Hepatocyte (in vitro differentiated cells): ENCODE data around the gene PHACTR1. TPM values are rescaled to one million over a fixed set of nuclear protein-coding genes. Genes with fewer than 3 reads are reported as not detected.

Source experiments
- DNase-seq: peaks from one replicate; pipeline ENCODE4 v3.0.0-alpha.2; 2016; ENCODE audit warnings: low spot score
- H2AFZ ChIP-seq: fragments of 200-600 bp; sonication (generic); 2 replicates; pipeline ENCODE4 v1.6.0; 2016; ENCODE audit warnings: antibody characterized with exemption, mild to moderate bottlenecking
- H3K27ac ChIP-seq: fragments of 200-600 bp; sonication (generic); 2 replicates; pipeline ENCODE4 v1.5.1; 2016; ENCODE audit warnings: mild to moderate bottlenecking
- H3K27me3 ChIP-seq: fragments of 200-600 bp; sonication (generic); 2 replicates; pipeline ENCODE4 v1.6.1; 2016
- H3K36me3 ChIP-seq: fragments of 200-600 bp; sonication (generic); replicated peaks from 2 replicates; pipeline ENCODE4 v1.5.1; 2016; ENCODE audit warnings: low read depth; ENCODE audit not compliant: insufficient read depth
- H3K4me1 ChIP-seq: fragments of 200-600 bp; sonication (generic); 2 replicates; pipeline ENCODE4 v1.5.1; 2016; ENCODE audit warnings: mild to moderate bottlenecking, moderate library complexity; ENCODE audit not compliant: insufficient read depth
- H3K4me2 ChIP-seq: fragments of 200-600 bp; sonication (generic); 2 replicates; pipeline ENCODE4 v1.6.0; 2016
- H3K4me3 ChIP-seq: fragments of 200-600 bp; sonication (generic); 2 replicates; pipeline ENCODE4 v1.5.1; 2016; ENCODE audit warnings: mild to moderate bottlenecking
- H3K79me2 ChIP-seq: fragments of 200-600 bp; sonication (generic); 2 replicates; pipeline ENCODE4 v1.6.0; 2017; ENCODE audit warnings: mild to moderate bottlenecking
- H3K9me2 ChIP-seq: fragments of 200-600 bp; sonication (generic); replicated peaks from 2 replicates; pipeline ENCODE4 v1.6.0; 2017; ENCODE audit warnings: mild to moderate bottlenecking; ENCODE audit not compliant: insufficient read depth
- H3K9me3 ChIP-seq: fragments of 200-600 bp; sonication (generic); 2 replicates; pipeline ENCODE4 v1.5.1; 2016; ENCODE audit warnings: low read depth, mild to moderate bottlenecking
- H4K20me1 ChIP-seq: fragments of 200-600 bp; sonication (generic); 2 replicates; pipeline ENCODE4 v1.6.0; 2016; ENCODE audit warnings: mild to moderate bottlenecking; ENCODE audit not compliant: insufficient read depth, poor library complexity, severe bottlenecking
- EZH2 ChIP-seq: fragments of 200-600 bp; sonication (generic); IDR thresholded peaks from 2 replicates; pipeline ENCODE4 v1.6.1; 2016; ENCODE audit warnings: antibody characterized with exemption, mild to moderate bottlenecking, borderline replicate concordance
- EZH2phosphoT487 ChIP-seq: fragments of 200-600 bp; sonication (generic); IDR thresholded peaks from one replicate; pipeline ENCODE4 v1.6.1; 2018; ENCODE audit warnings: antibody characterized with exemption, mild to moderate bottlenecking, low read depth, moderate library complexity; ENCODE audit not compliant: unreplicated experiment, severe bottlenecking
- WGBS: methylation state at CpG from one replicate; pipeline ENCODE4 v1.1.6; 2016; ENCODE audit warnings: low lambda C conversion rate; ENCODE audit errors: missing lambda C conversion rate; 5-methylcytosine and 5-hydroxymethylcytosine counted together
- polyA plus RNA-seq: library from polyadenylated mRNA; unstranded; fragments of >200 nt; fragmentation: Nextera tagmentation; extraction: Ambion mirVana; gene quantifications from 2 replicates; pipeline ENCODE4 v1.2.1, GENCODE V29; 2016
- total RNA-seq: library from RNA; depleted of rRNA; stranded (reverse); fragments of >200 nt; gene quantifications from 2 replicates; pipeline ENCODE4 v1.2.3, GENCODE V29; 2014
- TF ChIP-seq, protein P1 (sequence below): fragments of 200-600 bp; sonication (generic); IDR thresholded peaks from 2 replicates; pipeline ENCODE4 v1.5.1; 2016; ENCODE audit warnings: antibody characterized with exemption, mild to moderate bottlenecking; ENCODE audit not compliant: poor library complexity

PHACTR1 gene
- total and polyA plus RNA-seq, 2 experiments from 2014 or later: 3.0 to 4.3 TPM

DNA sequence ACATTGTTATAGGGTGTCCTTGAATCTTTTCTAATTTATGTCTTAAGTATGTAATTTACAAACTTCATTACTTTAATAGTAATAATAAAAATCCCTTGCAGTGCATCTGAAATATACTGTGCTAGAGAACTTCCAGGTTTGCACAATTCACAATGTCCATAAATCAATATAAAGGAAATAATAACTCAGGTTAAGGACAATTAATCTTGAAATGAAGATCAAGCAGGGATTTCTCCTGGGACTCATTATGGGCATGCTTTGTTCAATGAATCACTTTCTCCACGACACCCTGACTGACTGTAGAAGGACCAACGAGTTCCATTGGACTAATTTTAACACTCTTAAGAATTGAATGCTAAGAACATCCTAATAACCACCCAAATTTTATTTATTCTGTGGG lies 110.0 kb downstream of the PHACTR1 start:
- Histone ChIP-seq H3K27ac (no peak overlapping the region), H3K79me2 (no peaks in the 10 kb centered on the region), H3K4me2 (no peak overlapping the region), H2AFZ (no peak overlapping the region), H3K4me3 (no peak overlapping the region), H3K9me2 (no peaks in the 10 kb centered on the region), H4K20me1 (no peaks in the 10 kb centered on the region), H3K4me1 (no peaks in the 10 kb centered on the region), H3K36me3 (no peaks in the 10 kb centered on the region), H3K27me3 (peaks cover 10% of the 10 kb centered on the region), H3K9me3 (peaks cover 3% of the 10 kb centered on the region)
- TF ChIP-seq EZH2phosphoT487: no peak
- TF ChIP-seq, protein P1, sequence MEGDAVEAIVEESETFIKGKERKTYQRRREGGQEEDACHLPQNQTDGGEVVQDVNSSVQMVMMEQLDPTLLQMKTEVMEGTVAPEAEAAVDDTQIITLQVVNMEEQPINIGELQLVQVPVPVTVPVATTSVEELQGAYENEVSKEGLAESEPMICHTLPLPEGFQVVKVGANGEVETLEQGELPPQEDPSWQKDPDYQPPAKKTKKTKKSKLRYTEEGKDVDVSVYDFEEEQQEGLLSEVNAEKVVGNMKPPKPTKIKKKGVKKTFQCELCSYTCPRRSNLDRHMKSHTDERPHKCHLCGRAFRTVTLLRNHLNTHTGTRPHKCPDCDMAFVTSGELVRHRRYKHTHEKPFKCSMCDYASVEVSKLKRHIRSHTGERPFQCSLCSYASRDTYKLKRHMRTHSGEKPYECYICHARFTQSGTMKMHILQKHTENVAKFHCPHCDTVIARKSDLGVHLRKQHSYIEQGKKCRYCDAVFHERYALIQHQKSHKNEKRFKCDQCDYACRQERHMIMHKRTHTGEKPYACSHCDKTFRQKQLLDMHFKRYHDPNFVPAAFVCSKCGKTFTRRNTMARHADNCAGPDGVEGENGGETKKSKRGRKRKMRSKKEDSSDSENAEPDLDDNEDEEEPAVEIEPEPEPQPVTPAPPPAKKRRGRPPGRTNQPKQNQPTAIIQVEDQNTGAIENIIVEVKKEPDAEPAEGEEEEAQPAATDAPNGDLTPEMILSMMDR: no peak
- no peak for TF ChIP-seq EZH2
- DNase-seq: no peak
- WGBS: 75% methylated on average over 2 of the region's 2 CpGs

DNA sequence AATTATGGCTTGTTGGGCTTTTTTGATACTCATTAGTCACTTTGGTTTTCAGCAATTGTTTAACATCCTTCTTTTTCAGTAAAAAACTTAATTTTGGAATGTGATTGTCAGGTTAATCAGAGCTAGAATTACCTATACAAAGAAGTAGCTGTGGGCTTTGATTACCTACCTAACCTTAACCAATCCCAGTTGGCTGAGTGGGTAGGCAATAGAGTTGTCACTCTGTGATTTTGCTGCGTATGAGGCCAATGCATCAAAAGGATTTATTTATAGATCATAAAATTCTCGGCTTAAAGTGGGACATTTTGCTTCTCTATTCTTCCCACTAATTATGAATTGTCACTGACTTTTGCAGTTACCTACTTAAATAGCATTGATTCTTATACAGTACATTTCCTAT lies 111.4 kb downstream of the PHACTR1 start:
- Histone ChIP-seq H3K4me2 (no peak overlapping the region), H3K27me3 (peaks cover 10% of the 10 kb centered on the region), H3K4me1 (no peaks in the 10 kb centered on the region), H2AFZ (no peak overlapping the region), H3K79me2 (no peaks in the 10 kb centered on the region), H4K20me1 (no peaks in the 10 kb centered on the region), H3K9me2 (no peaks in the 10 kb centered on the region), H3K9me3 (peaks cover 3% of the 10 kb centered on the region), H3K36me3 (no peaks in the 10 kb centered on the region), H3K27ac (no peak overlapping the region), H3K4me3 (no peak overlapping the region)
- no peak for DNase-seq
- TF ChIP-seq EZH2phosphoT487 (no peak), EZH2 (no peak)
- TF ChIP-seq, protein P1: no peak
- WGBS: 91% methylated on average over 2 of the region's 2 CpGs

DNA sequence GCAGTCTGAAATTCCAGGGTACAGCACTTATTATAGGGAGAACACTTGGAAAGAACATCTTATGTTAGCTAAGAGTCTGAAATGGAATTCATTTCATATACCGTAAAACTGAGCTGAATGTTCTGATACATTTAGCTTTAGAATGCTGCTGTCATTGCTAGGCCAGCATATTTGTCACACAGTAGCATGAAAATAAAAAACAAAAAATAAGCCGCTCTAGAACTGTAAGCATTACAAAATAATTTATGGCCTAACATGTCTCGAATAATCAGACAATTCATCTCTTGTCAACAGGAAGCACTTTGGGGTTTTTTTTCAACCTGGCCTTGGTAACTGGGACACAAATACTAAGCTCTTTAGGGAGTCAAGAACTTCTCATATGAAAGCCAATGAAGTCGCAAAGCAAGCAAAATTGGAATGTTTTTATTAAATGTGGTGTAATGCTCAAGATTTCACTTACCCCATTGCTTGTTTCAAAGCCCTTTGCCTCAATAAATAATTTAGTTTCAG lies 115.7 kb downstream of the PHACTR1 start:
- TF ChIP-seq EZH2: no peak
- H4K20me1 ChIP-seq: no peaks in the 10 kb centered on the region
- H3K9me2 ChIP-seq: no peaks in the 10 kb centered on the region
- H2AFZ ChIP-seq: no peak overlapping the region
- DNase-seq: no peak
- no peak overlapping the region for H3K4me2 ChIP-seq
- 94% methylated on average over 4 of the region's 4 CpGs for WGBS
- H3K36me3 ChIP-seq: no peaks in the 10 kb centered on the region
- no peak overlapping the region for H3K27ac ChIP-seq
- H3K79me2 ChIP-seq: no peaks in the 10 kb centered on the region
- H3K4me3 ChIP-seq: no peak overlapping the region
- no peaks in the 10 kb centered on the region for H3K9me3 ChIP-seq
- peaks cover 10% of the 10 kb centered on the region for H3K27me3 ChIP-seq
- no peaks in the 10 kb centered on the region for H3K4me1 ChIP-seq

DNA sequence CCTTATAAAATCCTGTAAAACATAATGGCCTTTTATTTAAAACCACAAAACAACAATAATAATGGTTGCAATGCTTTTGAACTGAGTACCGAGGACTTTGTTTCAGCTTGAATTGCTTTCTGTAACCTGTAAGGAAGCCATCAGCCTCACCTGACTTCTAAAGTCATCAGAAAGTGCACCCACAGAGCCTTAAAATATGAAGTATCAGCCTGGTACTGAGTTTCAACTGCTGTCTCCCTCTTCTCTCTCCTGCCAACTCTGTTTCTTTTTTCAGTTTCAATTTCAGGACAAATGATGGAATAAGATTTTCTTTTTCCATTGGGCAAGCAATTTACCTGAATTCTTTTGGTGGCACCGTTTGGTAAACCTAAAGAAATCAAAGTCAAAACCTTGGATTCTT lies 119.4 kb downstream of the PHACTR1 start:
- no peak overlapping the region for H2AFZ ChIP-seq
- no peak overlapping the region for H3K27ac ChIP-seq
- no peaks in the 10 kb centered on the region for H4K20me1 ChIP-seq
- H3K4me2 ChIP-seq: no peak overlapping the region
- H3K27me3 ChIP-seq: no peaks in the 10 kb centered on the region
- TF ChIP-seq EZH2: no peak
- no peak for TF ChIP-seq EZH2phosphoT487
- TF ChIP-seq, protein P1: no peak
- no peaks in the 10 kb centered on the region for H3K79me2 ChIP-seq
- no peaks in the 10 kb centered on the region for H3K36me3 ChIP-seq
- no peaks in the 10 kb centered on the region for H3K9me2 ChIP-seq
- DNase-seq: no peak
- WGBS: 75% methylated on average over 2 of the region's 2 CpGs
- H3K4me3 ChIP-seq: no peak overlapping the region
- H3K9me3 ChIP-seq: no peaks in the 10 kb centered on the region
- H3K4me1 ChIP-seq: no peaks in the 10 kb centered on the region
